ENCODE measurements around the gene HMGB2. TPM values are rescaled to one million over a fixed set of nuclear protein-coding genes. Genes with fewer than 3 reads are reported as not detected.

Gene HMGB2
- polyA plus RNA-seq, 1 donor from 2014 or later, result 184 TPM

- no peaks in the 10 kb centered on the region for H3K9me2 ChIP-seq (ENCODE audit: insufficient read depth, low read length)
- no peak for TF ChIP-seq TAF1 (IDR thresholded peaks at IDR 0.05; ENCODE audit: low read depth)
- TF ChIP-seq REST (IDR thresholded peaks at IDR 0.05; ENCODE audit: borderline replicate concordance), result no peak
- no peak for TF ChIP-seq EZH2 (IDR thresholded peaks at IDR 0.05; ENCODE audit: borderline replicate concordance, insufficient read depth, low read length, poor library complexity, severe bottlenecking)
- no peak for TF ChIP-seq EP300 (conservative IDR thresholded peaks at IDR 0.05; ENCODE audit: poor library complexity, severe bottlenecking)
- no peak for TF ChIP-seq POLR2AphosphoS5 (IDR thresholded peaks at IDR 0.05)
- no peak overlapping the region for H3K4me2 ChIP-seq (ENCODE audit: low read length)
- no peaks in the 10 kb centered on the region for H3K27me3 ChIP-seq (ENCODE audit: insufficient read depth, low read depth, low read length)
- H3F3A ChIP-seq (ENCODE audit: insufficient read depth, low read length, poor library complexity, severe bottlenecking), result no peaks in the 10 kb centered on the region
- H4K20me1 ChIP-seq (ENCODE audit: insufficient read depth), result no peaks in the 10 kb centered on the region
- no peaks in the 10 kb centered on the region for H3K36me3 ChIP-seq (ENCODE audit: insufficient read depth, low read length)
- H3K4me3 ChIP-seq (ENCODE audit: low read length), result no peak overlapping the region
- H2AFZ ChIP-seq (ENCODE audit: low read depth, low read length), result no peak overlapping the region
- H3K79me2 ChIP-seq (replicated peaks; ENCODE audit: insufficient read depth, low read length), result no peaks in the 10 kb centered on the region
- no peak overlapping the region for H3K27ac ChIP-seq (ENCODE audit: low read length)
- no peaks in the 10 kb centered on the region for H3K9me3 ChIP-seq (ENCODE audit: low read length)
- H3K9ac ChIP-seq (ENCODE audit: low read length), result no peak overlapping the region
These were observed 47.5 kb upstream of the HMGB2 start for GRCh38 chr4:173381610-173382009.

GRCh38 chr4:173380987-173381386 lies 46.8 kb upstream of the HMGB2 start:
- Histone ChIP-seq H3K27ac (ENCODE audit: low read length) (no peak overlapping the region), H3K9me3 (ENCODE audit: low read length) (no peaks in the 10 kb centered on the region), H3K27me3 (ENCODE audit: insufficient read depth, low read depth, low read length) (no peaks in the 10 kb centered on the region), H4K20me1 (ENCODE audit: insufficient read depth) (no peaks in the 10 kb centered on the region), H3K9me2 (ENCODE audit: insufficient read depth, low read length) (no peaks in the 10 kb centered on the region), H3K4me3 (ENCODE audit: low read length) (no peak overlapping the region), H3K79me2 (replicated peaks; ENCODE audit: insufficient read depth, low read length) (peaks cover 3% of the 10 kb centered on the region), H3K36me3 (ENCODE audit: insufficient read depth, low read length) (no peaks in the 10 kb centered on the region), H2AFZ (ENCODE audit: low read depth, low read length) (no peak overlapping the region), H3F3A (ENCODE audit: insufficient read depth, low read length, poor library complexity, severe bottlenecking) (no peaks in the 10 kb centered on the region), H3K4me2 (ENCODE audit: low read length) (no peak overlapping the region), H3K9ac (ENCODE audit: low read length) (no peak overlapping the region)
- TF ChIP-seq RAD21 (conservative IDR thresholded peaks at IDR 0.05) (no peak), POLR2AphosphoS5 (IDR thresholded peaks at IDR 0.05) (no peak), TAF1 (IDR thresholded peaks at IDR 0.05; ENCODE audit: low read depth) (no peak), SMC3 (conservative IDR thresholded peaks at IDR 0.05; ENCODE audit: poor library complexity) (no peak), REST (IDR thresholded peaks at IDR 0.05; ENCODE audit: borderline replicate concordance) (no peak), CTCF (IDR thresholded peaks at IDR 0.05; ENCODE audit: poor library complexity, severe bottlenecking) (no peak), EP300 (conservative IDR thresholded peaks at IDR 0.05; ENCODE audit: poor library complexity, severe bottlenecking) (no peak), EZH2 (IDR thresholded peaks at IDR 0.05; ENCODE audit: borderline replicate concordance, insufficient read depth, low read length, poor library complexity, severe bottlenecking) (no peak), MXI1 (conservative IDR thresholded peaks at IDR 0.05; ENCODE audit: poor library complexity, severe bottlenecking) (no peak)
